LNCaP clone FGC (cell line): ENCODE data around the gene OR1F1.
"Not testable (repeated sequence)": the region's sequence is repeated elsewhere in the genome, so short reads cannot be mapped to it uniquely, and the experiment has no call there.

ENCODE experiments used
- DNase-seq: peaks from one replicate; pipeline ENCODE4 v3.0.0-alpha.2; 2011; ENCODE audit warnings: low read depth
- H3K4me3 ChIP-seq: 2 replicates; pipeline ENCODE4 v1.5.1; 2011; ENCODE audit warnings: mild to moderate bottlenecking, low read depth, low read length, control low read depth
- CTCF ChIP-seq: IDR thresholded peaks from 2 replicates; pipeline ENCODE4 v1.5.1; 2012; ENCODE audit warnings: mild to moderate bottlenecking; ENCODE audit not compliant: control insufficient read depth, insufficient read depth; ENCODE audit errors: extremely low read depth

Gene OR1F1

DNA sequence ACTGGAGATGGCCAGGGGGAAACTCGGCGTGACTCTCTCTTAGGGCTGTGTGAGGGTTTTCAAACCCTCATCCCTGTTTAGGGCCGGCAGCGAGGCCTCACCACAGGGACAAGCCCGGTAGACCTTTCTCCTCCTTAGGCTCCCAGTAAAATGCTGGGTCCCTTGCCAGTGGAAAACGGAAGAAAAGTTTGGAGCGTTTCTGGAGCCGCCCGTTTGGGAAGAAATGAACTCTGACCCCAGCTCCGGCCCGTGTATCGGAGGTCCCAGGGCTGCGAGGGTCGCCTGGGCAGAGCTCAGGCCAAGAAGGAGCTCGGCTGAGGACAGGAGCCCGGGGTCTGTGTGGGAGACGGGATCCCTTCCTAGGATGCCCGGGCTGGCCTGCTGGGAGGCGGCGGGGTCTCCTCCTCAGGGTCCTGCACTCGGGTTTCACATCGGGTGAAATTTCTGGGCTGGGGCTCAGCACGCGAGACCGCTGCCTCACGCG is 29.9 kb upstream of the OR1F1 start:
- H3K4me3 ChIP-seq = peak overlapping the region; percentile 75
- TF ChIP-seq CTCF = no peak
- DNase-seq = no peak

DNA sequence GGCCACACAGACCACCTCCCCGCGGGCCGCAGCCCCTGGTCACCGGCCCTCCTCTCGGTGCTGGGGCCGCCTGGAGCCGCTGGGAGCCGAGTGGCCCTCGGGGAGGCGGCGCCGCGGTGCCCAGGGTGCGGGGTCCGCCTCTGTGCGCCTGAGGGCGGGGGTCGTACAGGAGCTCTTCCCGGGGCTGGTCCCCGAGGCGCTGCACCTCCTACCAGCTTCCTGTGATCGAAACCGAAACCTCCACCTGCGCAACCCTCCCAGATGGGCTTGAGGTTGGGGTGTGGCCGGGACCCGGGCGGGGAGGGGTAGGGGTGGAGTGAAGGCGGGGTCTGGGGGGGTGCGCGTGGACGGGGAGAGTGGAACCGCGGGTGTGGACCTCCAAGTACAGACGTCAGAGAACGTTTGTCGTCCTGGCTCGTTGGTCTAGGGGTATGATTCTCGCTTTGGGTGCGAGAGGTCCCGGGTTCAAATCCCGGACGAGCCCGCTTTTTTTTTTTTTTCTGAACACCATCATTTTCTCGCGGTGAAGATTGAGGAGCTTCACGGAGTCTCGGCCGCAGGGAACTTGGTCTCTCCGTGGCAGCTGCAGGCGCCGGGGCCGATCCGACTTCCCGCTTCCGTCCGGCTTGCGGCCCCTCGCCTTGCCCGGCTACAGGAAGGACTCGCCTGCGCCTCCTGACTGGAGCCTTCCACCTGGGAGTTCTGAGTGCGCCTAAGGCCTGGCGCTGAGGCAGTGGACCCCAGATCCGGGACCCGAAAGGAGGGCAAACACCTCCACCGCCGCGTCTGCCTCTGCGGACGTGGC is 29.3 kb upstream of the OR1F1 start:
- no peak for TF ChIP-seq CTCF
- no peak for DNase-seq
- peak overlapping the region; percentile 75 for H3K4me3 ChIP-seq

GRCh38 chr16:3161235-3162018 is 26.6 kb upstream of the OR1F1 start:
- no peak for DNase-seq
- no peak overlapping the region for H3K4me3 ChIP-seq

DNA sequence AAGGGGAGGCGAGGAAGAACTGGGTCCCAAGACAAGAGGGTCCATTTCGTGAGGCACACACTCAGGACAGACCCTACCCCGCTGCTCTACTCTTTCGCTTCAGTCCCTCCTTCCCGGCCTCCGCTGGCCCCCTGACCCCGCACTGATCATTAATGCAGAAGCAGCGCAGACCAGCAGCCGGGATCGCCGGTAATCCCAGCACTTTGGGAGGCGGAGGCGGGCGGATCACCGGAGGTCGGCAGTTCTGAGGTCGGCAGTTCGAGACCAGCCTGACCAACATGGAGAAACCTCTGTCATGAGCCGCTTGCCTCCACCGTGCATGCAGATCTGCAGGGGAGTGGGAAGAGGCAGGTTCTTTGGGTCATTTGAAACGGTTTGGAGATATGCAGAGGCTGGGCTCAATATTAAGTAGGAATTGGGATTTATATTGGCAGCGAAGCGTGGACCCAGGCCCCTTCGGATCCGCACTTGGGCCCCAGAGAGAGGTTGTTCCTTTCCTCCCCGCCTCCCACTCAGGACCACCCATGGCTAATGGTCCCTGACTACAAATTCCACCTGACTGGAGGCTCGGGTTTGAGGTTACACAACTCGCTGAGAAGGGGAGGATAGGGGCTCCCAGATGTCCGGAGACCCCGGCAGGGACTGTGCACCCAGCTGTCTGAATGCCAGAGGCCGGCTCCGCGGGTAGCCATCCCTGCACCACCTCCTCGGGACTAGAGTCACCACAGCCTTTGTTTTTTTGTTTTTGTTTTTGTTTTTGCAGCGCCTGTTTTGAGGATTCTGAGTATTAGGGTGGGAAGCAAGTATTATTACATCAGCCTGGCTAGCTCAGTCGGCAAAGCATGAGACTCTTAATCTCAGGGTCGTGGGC is 23.6 kb upstream of the OR1F1 start:
- no peak for TF ChIP-seq CTCF
- H3K4me3 ChIP-seq = no peak overlapping the region
- no peak for DNase-seq

More at GRCh38 chr16:3161235-3162018, 26.6 kb upstream of the OR1F1 start:
- TF ChIP-seq CTCF = no peak

- no peak for DNase-seq
- no peak for TF ChIP-seq CTCF
- H3K4me3 ChIP-seq = no peak overlapping the region
Measured at GRCh38 chr16:3165111-3165822, 22.7 kb upstream of the OR1F1 start.

GRCh38 chr16:3166505-3166886 is 21.5 kb upstream of the OR1F1 start:
- no peak for DNase-seq
- no peak overlapping the region for H3K4me3 ChIP-seq
- no peak for TF ChIP-seq CTCF

DNA sequence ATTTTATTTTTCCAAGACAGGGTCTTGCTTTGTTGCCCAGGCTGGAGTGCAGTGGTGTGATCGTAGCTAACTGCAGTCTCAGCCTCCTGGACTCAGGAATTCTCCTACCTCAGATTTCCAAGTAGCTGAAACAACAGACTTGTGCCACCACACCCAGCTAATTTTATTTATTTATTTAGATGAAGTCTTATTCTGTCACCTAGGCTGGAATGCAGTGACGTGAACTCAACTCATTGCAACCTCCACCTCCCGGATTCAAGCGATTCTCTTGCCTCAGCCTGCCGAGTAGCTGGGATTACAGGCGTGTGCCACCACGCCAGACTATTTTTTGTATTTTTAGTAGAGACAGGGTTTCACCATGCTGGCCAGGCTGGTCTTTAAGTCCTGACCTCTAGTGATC is 19.3 kb upstream of the OR1F1 start:
- not testable (repeated sequence) for H3K4me3 ChIP-seq, DNase-seq
